Immature natural killer cell (primary cell): ENCODE data around the gene INO80C. TPM values are rescaled to one million over a fixed set of nuclear protein-coding genes. Genes with fewer than 3 reads are reported as not detected.
"Not testable (repeated sequence)": the region's sequence is repeated elsewhere in the genome, so short reads cannot be mapped to it uniquely, and the experiment has no call there.

ENCODE experiments used
- DNase-seq, 3 donors: peaks; one replicate each; pipeline ENCODE4 v3.0.0; 2022; ENCODE audit warnings: mixed read lengths in 1 of 3
- H3K27ac Mint-ChIP-seq, 6 donors: one replicate each; pipeline ENCODE4 v1.8.0; 2020; ENCODE audit warnings: mixed read lengths in 6 of 6, mild to moderate bottlenecking in 5 of 6, inconsistent platforms in 4 of 6, moderate library complexity in 3 of 6
- H3K27me3 Mint-ChIP-seq, 3 donors: one replicate each; pipeline ENCODE4 v1.8.0; 2020 to 2021; ENCODE audit warnings: low read depth in 3 of 3, mild to moderate bottlenecking in 3 of 3, mixed read lengths in 3 of 3, moderate library complexity in 3 of 3, inconsistent platforms in 1 of 3
- H3K36me3 Mint-ChIP-seq, 3 donors: one replicate each; pipeline ENCODE4 v1.8.0; 2020; ENCODE audit warnings: mixed read lengths in 3 of 3, inconsistent platforms in 2 of 3, mild to moderate bottlenecking in 2 of 3
- H3K4me1 Mint-ChIP-seq, 2 donors: one replicate each; pipeline ENCODE4 v1.8.0; 2020; ENCODE audit warnings: inconsistent platforms in 2 of 2, mild to moderate bottlenecking in 2 of 2, mixed read lengths in 2 of 2, moderate library complexity in 1 of 2
- H3K4me3 Mint-ChIP-seq, 5 donors: one replicate each; pipeline ENCODE4 v1.8.0; 2020; ENCODE audit warnings: mild to moderate bottlenecking in 5 of 5, mixed read lengths in 5 of 5, inconsistent platforms in 3 of 5, moderate library complexity in 3 of 5
- H3K9me3 Mint-ChIP-seq, 6 donors: one replicate each; pipeline ENCODE4 v1.8.0; 2020; ENCODE audit warnings: mild to moderate bottlenecking in 6 of 6, mixed read lengths in 6 of 6, inconsistent platforms in 4 of 6, moderate library complexity in 3 of 6
- polyA plus RNA-seq, 3 donors: library from polyadenylated mRNA; unstranded; fragments of 300-500 nt; fragmentation: Illumina TruSeq; gene quantifications; one replicate each; pipeline ENCODE4 v1.2.3, GENCODE V29; 2021

INO80C gene
- polyA plus RNA-seq, 3 donors from 2014 or later: 12.7 to 28.6 (median 24.6) TPM

DNA sequence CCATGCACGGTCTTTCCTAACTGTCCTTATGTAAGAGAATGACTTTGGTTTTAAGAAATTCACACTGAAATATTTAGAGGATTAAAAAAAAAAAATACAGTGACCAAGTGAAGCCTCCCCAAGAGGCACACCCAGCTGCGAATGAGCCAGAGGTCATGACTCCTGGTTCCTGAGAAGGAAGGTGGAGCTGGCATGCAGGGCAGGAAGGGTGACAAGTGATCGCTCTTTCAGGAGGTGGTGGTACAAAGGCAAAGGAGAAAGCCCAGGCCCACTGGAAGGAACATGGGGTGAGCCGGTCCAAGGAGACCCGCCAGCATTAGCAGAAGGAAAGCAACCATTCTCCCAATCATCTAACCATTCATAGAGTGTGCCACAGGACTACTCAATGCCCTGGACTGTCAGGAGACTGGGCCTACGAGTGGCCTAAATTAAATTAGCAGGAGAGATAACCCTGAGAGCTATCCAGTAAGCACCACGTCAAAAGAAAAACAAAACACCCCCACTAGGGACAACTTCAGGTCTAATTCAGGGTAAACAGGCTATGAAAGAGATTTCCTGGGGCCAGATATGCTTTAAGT, 7.8 kb downstream of the INO80C start:
- no peaks in the 10 kb centered on the region for H3K9me3 Mint-ChIP-seq
- H3K4me3 Mint-ChIP-seq: no peak overlapping the region
- no peak for DNase-seq
- peaks cover 0 to 7% (median 3%) of the 10 kb centered on the region in 3 donors for H3K36me3 Mint-ChIP-seq
- peaks cover 0 to 1% of the 10 kb centered on the region in 2 donors for H3K4me1 Mint-ChIP-seq
- H3K27me3 Mint-ChIP-seq: peaks cover 0 to 1% (median 0%) of the 10 kb centered on the region in 3 donors
- no peak overlapping the region for H3K27ac Mint-ChIP-seq

DNA sequence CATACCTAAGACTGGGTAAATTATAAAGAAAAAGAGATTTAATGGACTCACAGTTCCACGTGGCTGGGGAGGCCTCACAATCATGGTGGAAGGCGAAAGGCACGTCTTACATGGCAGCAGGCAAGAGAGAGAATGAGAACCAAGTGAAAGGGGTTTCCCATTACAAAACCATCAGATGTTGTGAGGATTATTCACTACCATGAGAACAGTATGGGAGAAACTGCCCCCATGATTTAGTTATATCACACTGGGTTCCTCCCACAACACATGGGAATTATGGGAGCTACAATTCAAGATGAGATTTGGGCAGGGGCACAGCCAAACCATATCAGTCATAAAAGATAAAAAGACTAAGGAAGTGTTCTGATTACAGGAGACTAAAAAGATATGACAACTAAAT, 8.5 kb downstream of the INO80C start:
- not testable (repeated sequence) for H3K9me3 Mint-ChIP-seq, H3K27ac Mint-ChIP-seq, H3K36me3 Mint-ChIP-seq, H3K4me1 Mint-ChIP-seq, H3K27me3 Mint-ChIP-seq, DNase-seq, H3K4me3 Mint-ChIP-seq

DNA sequence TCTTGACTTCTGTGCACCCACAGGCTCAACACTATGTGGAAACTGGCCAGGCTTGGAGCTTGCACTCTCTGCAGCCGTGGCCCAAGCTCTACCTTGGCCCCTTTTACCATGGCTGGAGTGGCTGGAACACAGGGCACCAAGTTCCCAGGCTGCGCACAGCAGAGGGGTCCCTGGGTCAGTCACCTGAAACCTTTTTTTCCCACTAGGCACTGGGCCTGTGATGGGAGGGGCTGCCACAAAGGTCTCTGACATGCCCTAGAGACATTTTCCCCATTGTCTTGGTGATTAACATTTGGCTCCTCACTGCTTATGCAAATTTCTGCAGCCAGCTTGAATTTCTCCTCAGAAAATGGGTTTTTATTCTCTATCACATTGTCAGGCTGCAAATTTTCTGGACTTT, 9.4 kb downstream of the INO80C start:
- H3K4me3 Mint-ChIP-seq, H3K4me1 Mint-ChIP-seq, H3K36me3 Mint-ChIP-seq, DNase-seq, H3K27ac Mint-ChIP-seq, H3K9me3 Mint-ChIP-seq, H3K27me3 Mint-ChIP-seq: not testable (repeated sequence)

DNA sequence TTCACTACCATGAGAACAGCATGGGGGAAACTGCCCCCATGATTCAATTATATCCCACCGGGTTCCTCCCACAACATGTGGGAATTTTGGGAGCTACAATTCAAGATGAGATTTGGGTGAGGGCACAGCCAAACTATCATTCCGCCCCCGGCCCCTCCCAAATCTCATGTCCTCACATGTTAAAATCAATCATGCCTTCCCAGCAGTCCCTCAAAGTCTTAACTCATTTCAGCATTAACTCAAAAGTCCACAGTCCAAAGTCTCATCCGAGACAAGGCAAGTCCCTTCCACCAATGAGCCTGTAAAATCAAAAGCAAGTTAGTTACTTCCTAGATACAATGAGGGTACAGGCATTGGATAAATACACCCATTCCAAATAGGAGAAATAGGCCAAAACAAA, 10.2 kb downstream of the INO80C start:
- H3K27ac Mint-ChIP-seq, H3K36me3 Mint-ChIP-seq, DNase-seq, H3K27me3 Mint-ChIP-seq, H3K4me3 Mint-ChIP-seq, H3K9me3 Mint-ChIP-seq, H3K4me1 Mint-ChIP-seq: not testable (repeated sequence)

DNA sequence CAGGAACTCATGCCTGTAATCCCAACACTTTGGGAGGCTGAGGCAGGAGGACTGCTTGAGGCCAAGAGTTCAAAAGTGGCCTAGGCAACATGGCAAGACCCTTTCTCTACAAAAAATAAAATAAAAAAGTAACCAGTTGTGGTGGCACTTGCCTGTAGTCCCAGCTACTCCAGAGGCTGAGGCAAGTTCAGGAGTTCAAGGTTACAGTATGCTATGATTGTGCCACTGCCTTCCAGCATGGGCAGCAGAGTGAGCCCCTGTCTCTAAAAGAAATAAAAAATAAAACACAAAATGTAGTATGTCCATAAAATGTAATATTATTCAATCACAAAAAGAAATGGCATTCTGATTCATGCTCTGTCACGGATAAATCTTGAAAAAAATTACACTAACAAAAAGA, 11.9 kb downstream of the INO80C start:
- Mint-ChIP-seq H3K9me3 (no peaks in the 10 kb centered on the region), H3K4me3 (no peak overlapping the region), H3K27me3 (peaks cover 0 to 1% (median 0%) of the 10 kb centered on the region in 3 donors), H3K4me1 (peaks cover 0 to 3% of the 10 kb centered on the region in 2 donors), H3K27ac (no peak overlapping the region), H3K36me3 (peaks cover 0 to 7% (median 3%) of the 10 kb centered on the region in 3 donors)
- no peak for DNase-seq

DNA sequence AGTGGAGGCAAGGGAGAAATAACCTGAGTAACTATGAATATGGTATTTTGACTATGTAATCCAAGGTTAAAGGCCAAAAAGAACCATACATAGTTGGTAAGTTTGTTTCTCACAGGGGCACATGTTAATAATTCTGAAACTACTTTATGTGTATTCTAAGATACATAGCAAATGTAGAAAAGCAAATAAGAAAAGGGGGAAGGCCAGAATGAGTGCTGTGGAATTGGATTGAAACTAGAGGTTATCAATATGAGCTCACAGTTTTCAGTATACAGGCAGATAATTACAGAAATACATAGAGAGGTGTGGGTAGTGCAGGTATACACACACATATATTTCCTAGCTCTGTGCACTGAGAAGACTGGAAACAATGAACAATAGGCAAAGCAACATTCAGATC, 13.7 kb downstream of the INO80C start:
- Mint-ChIP-seq H3K4me3 (no peak overlapping the region), H3K4me1 (peaks cover 1 to 3% of the 10 kb centered on the region in 2 donors), H3K27me3 (no peaks in the 10 kb centered on the region), H3K9me3 (no peaks in the 10 kb centered on the region), H3K27ac (no peak overlapping the region), H3K36me3 (peaks cover 0 to 10% (median 3%) of the 10 kb centered on the region in 3 donors)
- DNase-seq: no peak

DNA sequence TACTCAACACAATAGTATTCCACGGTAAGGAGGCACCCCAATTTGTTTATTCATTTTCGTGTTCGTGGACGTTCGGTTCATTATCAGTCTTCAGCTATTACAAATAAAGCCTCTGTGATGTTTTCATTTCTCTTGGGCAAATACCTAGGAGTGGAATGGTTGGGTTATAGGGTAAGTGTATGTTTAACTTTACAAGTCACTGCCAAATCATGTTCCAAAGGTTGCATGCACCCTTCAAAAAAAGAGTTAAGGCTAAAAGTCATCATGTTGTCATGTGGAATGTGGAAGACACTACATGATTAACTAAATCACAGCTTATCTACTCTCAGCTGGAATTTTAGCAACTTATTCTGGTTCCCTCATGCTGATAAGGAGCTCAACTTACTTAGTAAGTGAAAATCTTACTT, 15.8 kb downstream of the INO80C start:
- no peak for DNase-seq
- no peak overlapping the region for H3K4me3 Mint-ChIP-seq
- no peaks in the 10 kb centered on the region for H3K27me3 Mint-ChIP-seq
- no peak overlapping the region for H3K27ac Mint-ChIP-seq
- peaks cover 0 to 3% (median 0%) of the 10 kb centered on the region in 3 donors for H3K36me3 Mint-ChIP-seq
- H3K4me1 Mint-ChIP-seq: peaks cover 7 to 22% of the 10 kb centered on the region in 2 donors
- no peaks in the 10 kb centered on the region for H3K9me3 Mint-ChIP-seq

DNA sequence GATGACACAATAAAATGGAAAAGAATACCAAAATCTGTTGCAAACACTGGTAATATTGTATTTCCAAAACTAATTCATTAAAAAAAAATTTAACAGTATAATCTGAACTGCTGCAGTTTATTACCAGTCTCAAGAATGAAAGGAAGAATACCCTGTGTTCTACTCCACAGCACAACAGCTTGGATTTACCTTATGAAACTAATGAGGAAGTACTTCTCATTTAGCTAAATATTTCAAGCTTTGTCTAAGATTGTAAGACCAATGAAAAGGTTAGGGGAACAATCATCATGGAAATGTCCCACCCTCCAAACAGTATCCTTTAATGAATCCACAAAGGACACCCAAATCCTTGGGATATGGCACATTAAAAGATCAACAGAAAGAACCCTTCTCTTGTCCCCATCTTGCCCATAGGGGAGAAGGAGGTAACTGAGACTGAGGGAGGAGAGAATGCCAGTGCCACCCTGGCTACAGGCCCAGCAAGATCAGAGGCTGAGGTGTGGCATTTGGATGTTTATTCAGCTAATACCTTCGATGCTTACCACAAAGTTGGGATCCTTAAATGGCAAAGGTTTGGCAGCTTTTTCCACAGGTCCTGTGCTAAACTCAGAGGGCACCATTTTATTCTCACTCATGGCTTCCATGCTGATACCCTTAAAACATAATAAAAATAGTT, 17.7 kb downstream of the INO80C start:
- H3K27ac Mint-ChIP-seq: no peak overlapping the region
- no peaks in the 10 kb centered on the region for H3K27me3 Mint-ChIP-seq
- no peaks in the 10 kb centered on the region for H3K9me3 Mint-ChIP-seq
- peaks cover 0 to 7% (median 5%) of the 10 kb centered on the region in 3 donors for H3K36me3 Mint-ChIP-seq
- no peak overlapping the region for H3K4me3 Mint-ChIP-seq
- DNase-seq: no peak
- H3K4me1 Mint-ChIP-seq: peaks cover 6 to 22% of the 10 kb centered on the region in 2 donors

DNA sequence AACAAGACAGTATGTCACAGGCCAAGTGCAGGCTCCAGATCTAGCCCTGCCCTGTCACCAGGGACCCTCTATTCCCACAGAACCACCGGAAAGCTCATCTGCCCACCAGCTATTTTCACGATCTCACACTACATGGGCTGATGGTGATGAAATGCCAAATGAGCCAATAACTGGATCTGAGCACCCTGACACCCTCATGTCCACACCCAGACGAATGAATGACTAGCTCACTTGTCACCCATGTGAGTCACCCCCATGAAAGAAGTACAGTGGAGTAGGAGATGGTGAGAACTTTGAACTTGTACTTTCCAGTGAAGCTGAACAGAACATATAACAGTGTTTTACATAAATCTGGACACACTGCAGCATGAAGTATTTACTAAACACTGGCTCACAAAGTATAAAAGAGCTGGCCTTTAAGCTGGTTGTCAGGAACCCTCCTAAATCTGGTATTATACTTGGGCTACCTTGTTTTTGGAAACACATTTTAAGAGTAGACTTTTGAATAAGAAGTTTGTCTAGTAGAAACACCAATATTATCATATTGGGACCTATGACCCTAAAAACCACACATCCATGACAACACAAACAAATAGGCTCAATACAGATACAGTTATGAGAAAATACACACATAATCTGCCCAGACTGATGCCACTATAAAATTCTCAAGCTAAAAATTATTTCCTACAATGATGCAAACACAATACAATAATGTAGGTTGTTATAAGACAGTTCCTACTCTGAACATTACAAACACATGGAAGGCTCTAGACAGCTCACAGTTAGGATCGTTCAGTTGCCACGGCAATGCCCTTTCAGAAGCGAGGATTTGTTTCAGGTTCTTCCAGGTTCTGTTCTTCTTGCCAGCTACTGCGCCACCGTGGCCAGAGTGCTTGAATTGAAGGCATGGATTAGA, 19.0 kb downstream of the INO80C start:
- no peaks in the 10 kb centered on the region for H3K9me3 Mint-ChIP-seq
- peak in 2 of 3 donors; percentile 6 to 31 for DNase-seq

DNA sequence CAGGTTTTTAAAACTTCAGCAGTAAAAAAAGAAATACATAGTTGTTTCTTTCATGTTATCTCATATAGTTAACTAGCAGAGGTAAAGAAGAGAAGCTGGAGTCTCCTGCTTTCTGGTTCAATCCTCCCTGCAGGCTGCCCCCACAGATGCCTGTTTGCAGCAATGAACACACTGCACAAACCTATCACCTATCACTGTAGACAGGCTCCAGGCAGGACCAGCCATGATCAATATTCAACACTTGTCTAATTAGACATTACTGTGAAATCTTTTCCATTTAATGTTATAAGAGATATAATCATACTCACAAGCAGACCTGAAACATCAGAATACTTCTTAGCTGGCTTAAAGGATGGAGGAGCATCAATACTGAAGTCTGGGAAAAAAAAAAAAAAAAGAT, 19.8 kb downstream of the INO80C start:
- Mint-ChIP-seq H3K4me1 (peaks cover 4 to 22% of the 10 kb centered on the region in 2 donors), H3K9me3 (no peaks in the 10 kb centered on the region), H3K27ac (peak overlapping the region in 2 of 6 donors; percentile 24 to 45), H3K27me3 (peaks cover 0 to 2% (median 0%) of the 10 kb centered on the region in 3 donors), H3K36me3 (peaks cover 6 to 17% (median 12%) of the 10 kb centered on the region in 3 donors), H3K4me3 (no peak overlapping the region)
- DNase-seq: no peak

More for the DNA sequence above, 19.0 kb downstream of the INO80C start:
- Mint-ChIP-seq H3K27ac (peak overlapping the region in 3 of 6 donors; percentile 50 to 84 (median 70)), H3K4me1 (peaks cover 6 to 22% of the 10 kb centered on the region in 2 donors), H3K27me3 (no peaks in the 10 kb centered on the region), H3K4me3 (peak overlapping the region in 2 of 5 donors; percentile 25 to 31), H3K36me3 (peaks cover 2 to 12% (median 11%) of the 10 kb centered on the region in 3 donors)

DNA sequence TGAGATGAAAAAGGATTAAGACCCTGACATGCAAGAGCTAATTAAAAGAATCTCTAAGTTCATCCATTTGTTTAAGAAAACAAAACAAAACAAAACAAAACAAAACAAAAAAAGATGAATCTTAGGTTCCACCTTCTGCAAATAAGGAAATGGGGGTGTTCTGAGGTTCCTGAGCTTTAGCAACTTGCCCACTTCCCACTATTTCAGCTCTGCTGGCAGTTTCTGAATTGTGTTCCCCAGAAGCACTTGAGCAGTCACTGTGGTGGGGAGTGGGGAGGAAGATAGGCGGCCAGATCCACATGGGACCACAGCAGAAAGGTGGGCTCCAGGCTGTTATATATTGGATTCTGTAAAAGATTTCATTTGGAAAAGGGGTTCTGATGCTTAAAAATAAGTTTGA, 20.3 kb downstream of the INO80C start:
- peak overlapping the region in 1 of 5 donors; percentile 38 for H3K4me3 Mint-ChIP-seq
- H3K36me3 Mint-ChIP-seq: peaks cover 10 to 21% (median 17%) of the 10 kb centered on the region in 3 donors
- no peak for DNase-seq
- H3K27ac Mint-ChIP-seq: peak overlapping the region in 3 of 6 donors; percentile 24 to 68 (median 34)
- H3K27me3 Mint-ChIP-seq: peaks cover 0 to 2% (median 0%) of the 10 kb centered on the region in 3 donors
- no peaks in the 10 kb centered on the region for H3K9me3 Mint-ChIP-seq
- peaks cover 4 to 22% of the 10 kb centered on the region in 2 donors for H3K4me1 Mint-ChIP-seq

- peaks cover 12 to 23% (median 21%) of the 10 kb centered on the region in 3 donors for H3K36me3 Mint-ChIP-seq
These were observed 22.9 kb downstream of the INO80C start for GRCh38 chr18:35474884-35475283.

DNA sequence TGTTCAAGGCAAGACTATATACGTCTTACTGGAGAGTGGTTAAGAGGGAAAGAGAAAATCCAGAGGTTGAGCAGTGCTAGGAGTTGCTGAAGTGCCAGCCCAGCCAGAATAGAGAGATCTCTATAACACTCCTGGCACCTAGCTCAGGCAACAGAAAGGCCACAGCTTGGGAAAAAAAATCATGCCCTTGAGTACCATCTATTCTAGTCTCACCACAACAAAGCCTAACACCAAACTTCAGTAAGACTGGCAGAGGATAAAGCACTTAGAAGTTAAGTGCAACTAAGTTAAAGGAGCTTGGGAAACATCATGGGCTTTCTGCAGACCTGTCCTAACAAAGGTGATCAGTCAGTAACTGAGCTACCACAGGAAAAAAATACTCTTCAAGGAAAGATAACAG, 24.2 kb downstream of the INO80C start:
- H3K4me1 Mint-ChIP-seq: peaks cover 4 to 16% of the 10 kb centered on the region in 2 donors
- peaks cover 0 to 2% (median 2%) of the 10 kb centered on the region in 3 donors for H3K27me3 Mint-ChIP-seq
- H3K4me3 Mint-ChIP-seq: no peak overlapping the region
- DNase-seq: no peak
- no peaks in the 10 kb centered on the region for H3K9me3 Mint-ChIP-seq
- H3K36me3 Mint-ChIP-seq: peaks cover 20 to 29% (median 25%) of the 10 kb centered on the region in 3 donors
- H3K27ac Mint-ChIP-seq: no peak overlapping the region

More at GRCh38 chr18:35474884-35475283, 22.9 kb downstream of the INO80C start:
- peaks cover 4 to 22% of the 10 kb centered on the region in 2 donors for H3K4me1 Mint-ChIP-seq
- H3K27ac Mint-ChIP-seq: no peak overlapping the region
- H3K27me3 Mint-ChIP-seq: peaks cover 0 to 2% (median 0%) of the 10 kb centered on the region in 3 donors
- no peak overlapping the region for H3K4me3 Mint-ChIP-seq
- DNase-seq: no peak
- no peaks in the 10 kb centered on the region for H3K9me3 Mint-ChIP-seq
